SU-DHL-6 (cell line): ENCODE measurements around the gene SFTA2.

Experiments used
- H2AFZ ChIP-seq: fragments of 200-600 bp; sonication (generic); 2 replicates; pipeline ENCODE4 v1.6.1; 2014; ENCODE audit warnings: low read depth, mild to moderate bottlenecking, moderate library complexity, mixed read lengths, antibody characterized with exemption, low read length; ENCODE audit not compliant: severe bottlenecking
- H3F3A ChIP-seq: fragments of 200-600 bp; shearing (Covaris generic); 2 replicates; pipeline ENCODE4 v1.6.0; 2016; ENCODE audit warnings: antibody characterized with exemption, mild to moderate bottlenecking; ENCODE audit not compliant: insufficient read depth
- H3K27ac ChIP-seq: fragments of 200-600 bp; sonication (generic); 2 replicates; pipeline ENCODE4 v1.5.1; 2016; ENCODE audit warnings: low read depth, mild to moderate bottlenecking, low read length, moderate library complexity, mixed read lengths
- H3K27me3 ChIP-seq: fragments of 200-600 bp; sonication (generic), shearing (Covaris generic); 2 replicates; pipeline ENCODE4 v1.6.0; 2014; ENCODE audit warnings: mild to moderate bottlenecking, low read length
- H3K36me3 ChIP-seq: fragments of 200-600 bp; sonication (generic); 2 replicates; pipeline ENCODE4 v1.6.1; 2014; ENCODE audit warnings: mild to moderate bottlenecking, low read length, mixed read lengths
- H3K4me2 ChIP-seq: fragments of 300-600, 200-600 bp; shearing (Covaris generic), sonication (generic); 2 replicates; pipeline ENCODE4 v1.6.0; 2014; ENCODE audit warnings: low read length, low read depth, mild to moderate bottlenecking; ENCODE audit not compliant: poor library complexity, severe bottlenecking
- H3K4me3 ChIP-seq: fragments of 200-600 bp; sonication (generic); 2 replicates; pipeline ENCODE4 v1.5.1; 2014; ENCODE audit warnings: antibody characterized with exemption, low read length, mild to moderate bottlenecking, mixed read lengths; ENCODE audit not compliant: insufficient read depth, poor library complexity, severe bottlenecking
- H3K79me2 ChIP-seq: fragments of 200-600 bp; sonication (generic); 2 replicates; pipeline ENCODE4 v1.6.1; 2014; ENCODE audit warnings: mild to moderate bottlenecking, low read length, moderate library complexity; ENCODE audit not compliant: insufficient read depth
- H3K9ac ChIP-seq: fragments of 200-600 bp; sonication (generic); 2 replicates; pipeline ENCODE4 v1.7.0; 2014; ENCODE audit warnings: mild to moderate bottlenecking, low read length
- H3K9me2 ChIP-seq: fragments of 200-600 bp; sonication (generic); replicated peaks from 2 replicates; pipeline ENCODE4 v1.6.1; 2014; ENCODE audit warnings: low read length; ENCODE audit not compliant: insufficient read depth
- H3K9me3 ChIP-seq: fragments of 200-600 bp; sonication (generic); 2 replicates; pipeline ENCODE4 v1.6.1; 2014; ENCODE audit warnings: low read length, mixed read lengths; ENCODE audit not compliant: insufficient read depth
- H4K20me1 ChIP-seq: fragments of 200-600 bp; sonication (generic); 2 replicates; pipeline ENCODE4 v1.6.1; 2014; ENCODE audit warnings: low read depth, mild to moderate bottlenecking, antibody characterized with exemption, low read length, moderate library complexity, mixed read lengths
- CTCF ChIP-seq: fragments of 200-600 bp; sonication (generic); IDR thresholded peaks from one replicate; pipeline ENCODE4 v1.5.1; 2017; ENCODE audit warnings: antibody characterized with exemption, mild to moderate bottlenecking, low read length, moderate library complexity; ENCODE audit not compliant: insufficient read depth, poor library complexity, severe bottlenecking
- EZH2phosphoT487 ChIP-seq: fragments of 200-600 bp; sonication (generic), shearing (Covaris generic); conservative IDR thresholded peaks from 2 replicates; pipeline ENCODE4 v1.6.1; 2018; ENCODE audit warnings: mild to moderate bottlenecking, antibody characterized with exemption, low read length, moderate library complexity, mixed read lengths

SFTA2 gene

GRCh38 chr6:30888816-30889495, 43.0 kb downstream of the SFTA2 start:
- Histone ChIP-seq H3K27ac (no peak overlapping the region), H4K20me1 (no peaks in the 10 kb centered on the region), H3K9me3 (no peaks in the 10 kb centered on the region), H3K36me3 (no peaks in the 10 kb centered on the region), H2AFZ (no peak overlapping the region), H3K4me3 (no peak overlapping the region), H3K79me2 (no peaks in the 10 kb centered on the region), H3K9ac (no peak overlapping the region), H3K9me2 (no peaks in the 10 kb centered on the region), H3K4me2 (no peak overlapping the region), H3F3A (no peaks in the 10 kb centered on the region), H3K27me3 (no peaks in the 10 kb centered on the region)
- TF ChIP-seq CTCF, result no peak
- no peak for TF ChIP-seq EZH2phosphoT487

GRCh38 chr6:30887901-30888815, 43.8 kb downstream of the SFTA2 start:
- H3K79me2 ChIP-seq, result no peaks in the 10 kb centered on the region

GRCh38 chr6:30886897-30887255, 45.1 kb downstream of the SFTA2 start:
- H3K36me3 ChIP-seq, result no peaks in the 10 kb centered on the region
- no peak overlapping the region for H3K27ac ChIP-seq
- no peaks in the 10 kb centered on the region for H3F3A ChIP-seq
- no peak for TF ChIP-seq CTCF
- no peak for TF ChIP-seq EZH2phosphoT487
- H3K27me3 ChIP-seq, result no peaks in the 10 kb centered on the region
- H4K20me1 ChIP-seq, result no peaks in the 10 kb centered on the region
- H3K79me2 ChIP-seq, result no peaks in the 10 kb centered on the region
- H3K9me3 ChIP-seq, result no peaks in the 10 kb centered on the region
- H2AFZ ChIP-seq, result no peak overlapping the region
- no peak overlapping the region for H3K4me2 ChIP-seq
- no peaks in the 10 kb centered on the region for H3K9me2 ChIP-seq
- H3K9ac ChIP-seq, result no peak overlapping the region
- no peak overlapping the region for H3K4me3 ChIP-seq

More at GRCh38 chr6:30887901-30888815, 43.8 kb downstream of the SFTA2 start:
- no peak overlapping the region for H3K9ac ChIP-seq
- H3K4me2 ChIP-seq, result no peak overlapping the region
- no peak overlapping the region for H3K4me3 ChIP-seq
- no peaks in the 10 kb centered on the region for H3F3A ChIP-seq
- no peak overlapping the region for H2AFZ ChIP-seq
- no peak overlapping the region for H3K27ac ChIP-seq
- no peaks in the 10 kb centered on the region for H3K27me3 ChIP-seq
- no peak for TF ChIP-seq CTCF
- no peak for TF ChIP-seq EZH2phosphoT487
- H3K36me3 ChIP-seq, result no peaks in the 10 kb centered on the region
- H4K20me1 ChIP-seq, result no peaks in the 10 kb centered on the region
- H3K9me3 ChIP-seq, result no peaks in the 10 kb centered on the region
- no peaks in the 10 kb centered on the region for H3K9me2 ChIP-seq
